Spleen (tissue), 7 donors: ENCODE results near the gene GOLGA8J.

Source experiments
- CTCF ChIP-seq, 11 experiments: fragments of 200-600 bp in 7 of 11; fragments of 450-650 bp in 4 of 11; sonication (generic) in 4 of 11; IDR thresholded peaks in 8 of 11; conservative IDR thresholded peaks in 3 of 11; 1 replicate in 7 of 11; 2 replicates in 4 of 11; pipeline versions ENCODE4 v1.4.0 to v1.8.0; 2016 to 2021; ENCODE audit warnings: antibody characterized with exemption in 11 of 11, inconsistent platforms in 4 of 11, mild to moderate bottlenecking in 1 of 11
- POLR2A ChIP-seq, 3 donors: fragments of 450-650 bp; IDR thresholded peaks; one replicate each; pipeline ENCODE4 v1.5.1; 2017; ENCODE audit warnings: antibody characterized with exemption in 3 of 3, mild to moderate bottlenecking in 1 of 3
- POLR2AphosphoS5 ChIP-seq, 3 donors: sonication (generic); formaldehyde crosslinking; IDR thresholded peaks; one replicate each; pipeline ENCODE4 v1.5.1; 2017; ENCODE audit warnings: antibody characterized with exemption in 3 of 3
- donor health status: DM: no; HTN: no; CAD: no; lungs with moderate emphysema.
- donor health status: DM: no; HTN: no; CAD: no.
- donor health status: DM: no; HTN: no; CAD: no.

- TF ChIP-seq CTCF (IDR thresholded peaks at IDR 0.05 in 8 of 11, conservative IDR thresholded peaks at IDR 0.05 in 3 of 11) = no peak
- no peak for TF ChIP-seq POLR2AphosphoS5 (IDR thresholded peaks at IDR 0.05)
- no peak for TF ChIP-seq POLR2A (IDR thresholded peaks at IDR 0.05)
Measured at GRCh38 chr15:30065025-30065801, 17.5 kb upstream of the GOLGA8J start.
